ENCODE results near the gene SLC41A3. TPM values are rescaled to one million over a fixed set of nuclear protein-coding genes. Genes with fewer than 3 reads are reported as not detected.

Gene SLC41A3
- total RNA-seq, result 10 to 100 TPM; 44.7 to 49.0 TPM
- long read RNA-seq, donor 1, transcript SLC41A3-203 (11 exons, 2,169 nt), result major isoform, 11 of 25 reads
- long read RNA-seq, donor 1, partial matches to known transcripts, result 8 of 25 reads
- long read RNA-seq, donor 1, other reads (novel, unspliced or antisense), result 4 of 25 reads
- long read RNA-seq, donor 2, transcript SLC41A3-203 (11 exons, 2,169 nt), result major isoform, 35 of 83 reads
- long read RNA-seq, donor 2, transcript SLC41A3-201 (12 exons, 1,797 nt), result minor isoform, 8 of 83 reads
- long read RNA-seq, donor 2, partial matches to known transcripts, result 28 of 83 reads
- long read RNA-seq, donor 2, other reads (novel, unspliced or antisense), result 7 of 83 reads

DNA sequence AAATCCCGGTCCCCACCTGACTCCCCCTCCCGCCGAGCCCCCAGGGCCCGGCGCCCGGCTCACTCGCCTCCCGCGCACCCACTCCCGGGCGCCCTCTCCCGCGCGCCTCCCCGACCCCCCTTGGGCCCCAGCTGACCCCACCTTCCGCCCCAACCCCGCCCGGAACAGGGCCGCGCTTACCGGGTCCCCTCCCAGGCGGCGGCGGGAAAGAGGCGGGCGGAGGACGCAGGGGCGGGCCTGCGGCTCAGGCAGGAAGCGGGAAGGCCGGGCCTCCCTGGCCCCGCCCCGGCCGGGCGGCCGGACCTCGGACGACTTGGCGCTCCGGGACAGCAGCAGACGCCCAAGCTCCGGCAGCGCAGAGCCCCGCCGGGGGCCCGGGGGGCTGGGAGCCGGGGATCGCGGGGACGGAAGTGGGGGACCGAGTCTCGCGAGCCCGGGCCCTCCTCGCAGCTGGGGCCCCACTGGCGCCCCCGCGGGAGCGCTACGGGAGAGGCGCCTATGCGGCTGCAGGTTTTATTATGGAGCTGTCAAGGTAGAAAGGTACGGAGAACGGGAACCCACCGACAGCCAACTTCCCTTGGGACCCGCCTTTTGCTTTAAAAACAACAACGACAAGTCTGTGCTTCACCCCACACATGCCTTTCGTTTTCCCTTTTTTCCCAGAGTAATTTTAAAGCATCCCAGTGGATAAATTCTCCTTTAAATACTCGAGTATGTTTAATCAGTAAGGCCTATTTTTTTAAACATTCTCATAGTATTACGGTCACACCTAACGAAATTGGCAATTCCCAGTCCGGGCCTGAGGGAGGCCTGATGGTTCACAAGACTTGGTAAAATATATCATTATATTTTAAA is at the start of gene SLC41A3:
SLC41A3 (minus strand) TSS at position 212 of the 855 bp plus-strand sequence. CDS start 15,905 bp downstream, outside the sequence.
- intact Hi-C loops (cut with DNase I), result no loop called here
- peak; percentile 95 for DNase-seq (ENCODE audit: low spot score)

DNA sequence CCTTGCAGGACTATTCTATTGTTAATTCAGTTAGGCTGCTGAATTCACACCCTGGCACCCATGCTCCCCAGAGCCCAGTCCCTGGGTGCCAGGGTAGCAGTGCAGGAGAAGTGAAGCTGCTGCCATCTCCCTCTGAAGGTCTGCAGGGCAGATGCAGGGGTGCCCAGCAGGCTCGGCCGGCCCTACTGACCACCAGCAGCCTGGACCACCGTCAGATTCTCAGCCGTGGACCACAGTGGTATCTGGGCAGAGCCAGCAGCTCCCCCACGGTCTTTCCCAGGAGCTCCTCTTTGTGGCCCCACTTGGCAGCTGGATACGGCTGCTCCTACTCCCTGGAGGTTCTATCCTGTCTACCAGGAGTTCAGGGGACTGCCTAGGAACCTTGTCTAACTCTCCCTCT is 49.7 kb upstream of the SLC41A3 start:
- intact Hi-C loops (cut with DNase I), result loop anchor here (5.0 kb wide), 1 partner anchor 259 kb away; the partner anchor contains the start of gene CFAP100 (in 2 of the 2)
- peak; percentile 74 for DNase-seq (ENCODE audit: low spot score)

GRCh38 chr3:126132751-126133511 is 49.0 kb upstream of the SLC41A3 start:
- DNase-seq (ENCODE audit: low spot score), result peak; percentile 52
- intact Hi-C loops (cut with DNase I), result loop anchor here (5.0 kb wide), 1 partner anchor 259 kb away; the partner anchor contains the start of gene CFAP100 (in 2 of the 2)

- peak; percentile 63 for DNase-seq (ENCODE audit: low spot score)
- intact Hi-C loops (cut with DNase I), result loop anchor here (5.0 kb wide), 1 partner anchor 260 kb away; the partner anchor contains the start of gene CFAP100 (in 2 of the 2)
Observed at GRCh38 chr3:126131881-126132750, 48.2 kb upstream of the SLC41A3 start.

- intact Hi-C loops (cut with DNase I), result loop anchor here (5.0 kb wide), 1 partner anchor 261 kb away; the partner anchor contains the start of gene CFAP100 (in 2 of the 2)
- DNase-seq (ENCODE audit: low spot score), result peak; percentile 74
Observed at GRCh38 chr3:126130981-126131745, 47.2 kb upstream of the SLC41A3 start.

DNA sequence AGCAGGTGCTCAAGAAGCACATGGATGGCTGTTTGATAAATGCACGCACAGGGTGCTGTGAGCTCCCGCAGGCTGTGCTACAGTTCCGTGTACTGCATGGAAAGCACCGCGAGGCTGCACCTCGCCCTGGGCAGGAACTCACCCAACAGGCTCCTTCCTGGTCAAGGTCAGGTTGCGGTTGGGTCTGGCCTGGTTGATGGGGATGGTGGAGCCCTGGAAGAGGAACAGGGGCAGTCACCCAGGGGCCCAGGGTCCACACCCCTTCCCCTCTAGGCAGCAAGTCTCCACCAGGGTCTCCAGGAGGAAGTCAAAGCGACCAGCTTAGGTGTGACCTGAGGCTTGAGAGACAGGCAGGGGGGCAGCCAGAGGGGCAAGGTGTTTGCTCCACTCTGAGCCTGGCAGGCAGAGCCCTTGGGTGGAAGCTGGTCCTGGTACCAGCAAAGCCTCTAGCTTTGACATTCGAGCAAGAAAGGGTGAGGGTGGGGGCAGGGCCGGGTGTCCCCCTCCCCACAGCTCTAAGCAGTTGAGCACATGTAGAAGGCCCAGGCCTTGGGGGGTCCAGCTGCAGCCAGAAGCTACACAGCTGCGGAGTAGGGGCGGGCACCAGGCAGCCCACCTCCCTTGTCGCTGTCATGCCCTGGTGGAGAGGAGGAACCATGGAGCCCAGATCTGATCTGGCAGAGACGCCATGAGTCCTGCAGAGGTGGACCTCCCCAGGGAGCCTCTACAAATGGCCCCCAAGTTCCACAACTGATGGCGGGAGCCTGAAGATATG is 46.3 kb upstream of the SLC41A3 start:
- peak; percentile 66 for DNase-seq (ENCODE audit: low spot score)
- intact Hi-C loops (cut with DNase I), result loop anchor here (5.0 kb wide), 1 partner anchor 262 kb away; the partner anchor contains the start of gene CFAP100 (in 2 of the 2)

DNA sequence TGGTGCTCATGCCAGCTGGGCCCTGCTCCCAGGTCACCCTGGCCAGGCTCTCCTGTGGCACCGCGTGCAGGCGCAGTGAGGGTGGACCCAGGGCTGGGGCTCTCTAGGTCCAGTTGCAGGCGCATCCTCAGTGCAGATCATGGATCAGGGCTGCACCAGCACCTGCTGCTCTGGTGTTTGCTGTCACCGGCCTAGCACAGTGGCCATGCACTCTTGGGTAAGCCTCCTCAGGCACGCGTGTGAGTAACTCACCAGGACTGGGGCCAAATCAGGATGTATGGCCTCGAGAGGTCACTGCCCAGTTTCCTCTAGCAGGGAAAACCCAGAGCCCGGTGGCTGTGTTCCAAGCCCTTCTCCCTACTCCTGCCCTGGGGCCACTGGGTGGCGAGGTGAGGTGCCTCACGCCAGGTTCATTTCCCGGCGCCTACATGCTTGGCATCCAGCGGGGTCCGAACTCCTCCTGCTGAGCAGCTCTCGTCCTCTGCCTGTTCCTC is 45.5 kb upstream of the SLC41A3 start:
- DNase-seq (ENCODE audit: low spot score), result peak; percentile 83
- intact Hi-C loops (cut with DNase I), result no loop called here

GRCh38 chr3:126128504-126129397 is 44.8 kb upstream of the SLC41A3 start:
- peak; percentile 41 for DNase-seq (ENCODE audit: low spot score)
- intact Hi-C loops (cut with DNase I), result no loop called here

GRCh38 chr3:126127904-126128303 is 44.0 kb upstream of the SLC41A3 start:
- DNase-seq (ENCODE audit: low spot score), result peak; percentile 43
- intact Hi-C loops (cut with DNase I), result no loop called here

DNA sequence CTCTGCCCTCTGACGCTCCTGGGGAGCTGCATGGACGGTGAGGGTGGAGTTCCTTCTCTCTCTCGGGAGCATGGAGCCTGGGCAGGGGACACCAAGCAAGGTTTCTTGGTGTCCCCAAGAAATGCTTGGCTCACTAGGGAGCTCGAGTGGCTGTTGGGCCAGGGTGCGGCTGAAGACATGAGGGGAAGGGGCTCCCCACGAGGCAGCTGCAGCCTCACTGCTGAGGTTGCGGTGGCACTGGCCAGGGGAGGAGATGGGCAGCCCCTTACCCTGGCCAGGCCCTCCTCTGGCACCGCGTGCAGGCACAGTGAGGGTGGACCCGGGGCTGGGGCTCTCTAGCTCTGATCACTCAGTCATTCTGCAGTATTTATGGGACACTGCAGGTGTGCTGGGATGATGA is 43.5 kb upstream of the SLC41A3 start:
- intact Hi-C loops (cut with DNase I), result no loop called here
- peak; percentile 65 for DNase-seq (ENCODE audit: low spot score)

- peak; percentile 63 for DNase-seq (ENCODE audit: low spot score)
- intact Hi-C loops (cut with DNase I), result no loop called here
Observed at GRCh38 chr3:126126811-126127431, 43.0 kb upstream of the SLC41A3 start.

DNA sequence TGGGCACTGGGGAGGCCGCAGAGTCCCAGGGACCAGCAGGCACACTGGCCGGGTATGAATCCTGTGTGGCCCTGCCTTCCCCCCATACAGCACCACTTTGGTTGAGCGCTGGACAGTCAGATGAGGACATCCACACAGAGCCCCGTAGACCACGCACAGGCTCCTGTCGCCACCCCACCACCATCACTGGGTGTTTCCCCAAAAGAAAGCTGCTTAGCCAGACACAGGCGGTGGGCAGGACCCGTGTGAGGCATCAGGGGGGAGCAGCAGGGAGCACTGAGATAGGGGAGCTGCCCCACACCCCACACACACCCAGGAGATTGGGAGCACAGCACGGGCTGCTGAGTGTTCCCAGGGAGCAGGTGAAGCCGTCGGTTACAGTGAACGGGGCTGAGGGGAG is 42.4 kb upstream of the SLC41A3 start:
- intact Hi-C loops (cut with DNase I), result no loop called here
- DNase-seq (ENCODE audit: low spot score), result peak; percentile 45

GRCh38 chr3:126125781-126126251 is 41.9 kb upstream of the SLC41A3 start:
- intact Hi-C loops (cut with DNase I), result no loop called here
- DNase-seq (ENCODE audit: low spot score), result peak; percentile 66

DNA sequence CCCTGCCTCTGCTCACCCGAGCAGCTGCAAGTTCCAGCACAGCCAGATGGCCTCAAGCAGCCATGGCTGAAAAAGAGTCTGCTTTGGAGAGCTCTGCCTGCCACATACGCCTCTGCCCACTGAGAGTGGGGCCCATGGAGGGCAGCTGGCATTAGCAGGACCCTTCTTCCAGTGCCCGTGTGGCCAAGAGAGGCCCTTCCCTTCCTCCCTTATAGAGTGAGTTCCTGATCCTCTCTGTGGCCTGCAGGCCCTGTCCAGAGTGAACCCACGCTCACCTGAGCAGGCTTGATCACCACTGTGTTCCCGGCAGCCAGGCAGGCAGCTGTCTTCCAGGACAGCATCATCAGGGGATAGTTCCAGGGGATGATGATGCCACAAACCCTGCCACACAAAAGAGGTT is 41.4 kb upstream of the SLC41A3 start:
- intact Hi-C loops (cut with DNase I), result no loop called here
- DNase-seq (ENCODE audit: low spot score), result peak; percentile 42

- intact Hi-C loops (cut with DNase I), result no loop called here
- DNase-seq (ENCODE audit: low spot score), result peak; percentile 31
Observed at GRCh38 chr3:126124896-126125295, 41.0 kb upstream of the SLC41A3 start.
